WTC11 (cell line): ENCODE results near the gene EXOC3L4. TPM values are rescaled to one million over a fixed set of nuclear protein-coding genes. Genes with fewer than 3 reads are reported as not detected.

ENCODE experiments used
- ATAC-seq: fragments of 200-7000 bp; cut with Tn5 transposase; 2 replicates; pipeline ENCODE4 v1.10.0; 2021; ENCODE audit warnings: mild to moderate bottlenecking, moderate library complexity
- CTCF ChIA-PET: fragments of 300-600 bp; sonication (Branson Sonifier 250); formaldehyde crosslinking; loops from one replicate; lab custom pipeline; 2021; ENCODE audit warnings: antibody characterized with exemption; lab: Charles Lee
- POLR2A ChIA-PET: fragments of 350-600 bp; sonication (Branson Sonifier 250); formaldehyde crosslinking; loops from one replicate; lab custom pipeline; 2021; ENCODE audit warnings: antibody characterized with exemption; lab: Charles Lee
- DNase-seq: peaks from one replicate; pipeline ENCODE4 v3.0.0; 2021; ENCODE audit warnings: low spot score
- H3K27ac Mint-ChIP-seq: 2 replicates; pipeline ENCODE4 v1.8.0; 2021; ENCODE audit warnings: mixed read lengths
- H3K27me3 Mint-ChIP-seq: 2 replicates; pipeline ENCODE4 v1.8.0; 2021; ENCODE audit warnings: low read depth, mild to moderate bottlenecking, moderate library complexity, mixed read lengths
- H3K36me3 Mint-ChIP-seq: 2 replicates; pipeline ENCODE4 v1.8.0; 2021; ENCODE audit warnings: mixed read lengths
- H3K4me1 Mint-ChIP-seq: 2 replicates; pipeline ENCODE4 v1.8.0; 2022; ENCODE audit warnings: mixed read lengths
- H3K4me3 Mint-ChIP-seq: 2 replicates; pipeline ENCODE4 v1.8.0; 2021; ENCODE audit warnings: mild to moderate bottlenecking, moderate library complexity, mixed read lengths
- H3K9me3 Mint-ChIP-seq: 2 replicates; pipeline ENCODE4 v1.8.0; 2021; ENCODE audit warnings: mixed read lengths
- AR ChIP-seq: fragments of 250-450 bp; sonication (Bioruptor Pico); IDR thresholded peaks from 2 replicates; pipeline ENCODE4 v1.9.0; 2021; ENCODE audit warnings: mild to moderate bottlenecking
- ARID4B ChIP-seq: sonication (generic); formaldehyde crosslinking; IDR thresholded peaks from 2 replicates; pipeline ENCODE4 v1.8.0; 2023; ENCODE audit warnings: missing genetic modification reagents, mild to moderate bottlenecking, borderline replicate concordance
- E2F4 ChIP-seq: sonication (generic); formaldehyde crosslinking; IDR thresholded peaks from 2 replicates; pipeline ENCODE4 v1.8.1; 2022; ENCODE audit warnings: low read depth, mild to moderate bottlenecking, moderate library complexity, missing genetic modification reagents, borderline replicate concordance
- EMX1 ChIP-seq: fragments of 250-450 bp; sonication (Bioruptor Pico); IDR thresholded peaks from 2 replicates; pipeline ENCODE4 v1.8.0; 2021; ENCODE audit warnings: mild to moderate bottlenecking
- ERG ChIP-seq: fragments of 250-450 bp; sonication (Bioruptor Pico); IDR thresholded peaks from 2 replicates; pipeline ENCODE4 v1.8.0; 2021; ENCODE audit warnings: mild to moderate bottlenecking
- ESRRA ChIP-seq: sonication (generic); formaldehyde crosslinking; IDR thresholded peaks from 2 replicates; pipeline ENCODE4 v1.8.1; 2022; ENCODE audit warnings: mild to moderate bottlenecking, missing genetic modification reagents, borderline replicate concordance
- KAT7 ChIP-seq: sonication (generic); formaldehyde crosslinking; IDR thresholded peaks from 2 replicates; pipeline ENCODE4 v1.8.1; 2023; ENCODE audit warnings: missing genetic modification reagents, mild to moderate bottlenecking, borderline replicate concordance
- MLX ChIP-seq: sonication (generic); formaldehyde crosslinking; IDR thresholded peaks from 2 replicates; pipeline ENCODE4 v1.8.1; 2023; ENCODE audit warnings: mild to moderate bottlenecking, missing genetic modification reagents, moderate library complexity
- MXD4 ChIP-seq: fragments of 250-450 bp; sonication (Bioruptor Pico); IDR thresholded peaks from 2 replicates; pipeline ENCODE4 v1.8.0; 2021; ENCODE audit warnings: mild to moderate bottlenecking, moderate library complexity, borderline replicate concordance
- NFATC4 ChIP-seq: fragments of 250-450 bp; sonication (Bioruptor Pico); IDR thresholded peaks from 2 replicates; pipeline ENCODE4 v1.9.0; 2021; ENCODE audit warnings: mild to moderate bottlenecking
- NR3C1 ChIP-seq: sonication (generic); formaldehyde crosslinking; conservative IDR thresholded peaks from 2 replicates; pipeline ENCODE4 v1.8.1; 2023; ENCODE audit warnings: low read depth, mild to moderate bottlenecking, missing genetic modification reagents
- TEAD1 ChIP-seq: sonication (generic); formaldehyde crosslinking; IDR thresholded peaks from 2 replicates; pipeline ENCODE4 v1.8.0; 2022; ENCODE audit warnings: mild to moderate bottlenecking, missing genetic modification reagents
- TP53 ChIP-seq: sonication (generic); formaldehyde crosslinking; IDR thresholded peaks from 2 replicates; pipeline ENCODE4 v1.8.1; 2023; ENCODE audit warnings: mild to moderate bottlenecking, missing genetic modification reagents
- USF1 ChIP-seq: sonication (generic); formaldehyde crosslinking; IDR thresholded peaks from 2 replicates; pipeline ENCODE4 v1.8.0; 2022; ENCODE audit warnings: mild to moderate bottlenecking, missing genetic modification reagents
- ZNF281 ChIP-seq: sonication (generic); formaldehyde crosslinking; IDR thresholded peaks from 2 replicates; pipeline ENCODE4 v1.8.0; 2023; ENCODE audit warnings: mild to moderate bottlenecking, missing genetic modification reagents
- ZNF532 ChIP-seq: fragments of 250-450 bp; sonication (Bioruptor Pico); IDR thresholded peaks from 2 replicates; pipeline ENCODE4 v1.9.0; 2021; ENCODE audit warnings: mild to moderate bottlenecking, borderline replicate concordance
- ZNF671 ChIP-seq: fragments of 250-450 bp; sonication (Bioruptor Pico); IDR thresholded peaks from 2 replicates; pipeline ENCODE4 v1.8.0; 2021; ENCODE audit warnings: mild to moderate bottlenecking
- total RNA-seq: library from RNA; stranded (reverse); gene quantifications from 3 replicates; pipeline ENCODE4 v1.2.3, GENCODE V29; 2021

EXOC3L4 gene
- total RNA-seq, 1 experiment from 2014 or later, result 0.42 TPM

GRCh38 chr14:103110681-103111231, 16.2 kb downstream of the EXOC3L4 start:
- Mint-ChIP-seq H3K4me3 (peak overlapping the region; percentile 46; the same call in 1 of the 2 replicates), H3K36me3 (no peaks in the 10 kb centered on the region), H3K9me3 (no peaks in the 10 kb centered on the region), H3K27me3 (peaks cover 13% of the 10 kb centered on the region), H3K27ac (no peak overlapping the region), H3K4me1 (peaks cover 33% of the 10 kb centered on the region)
- ChIA-PET CTCF (interaction anchor here (0.8 to 1.8 kb wide), 7 partner anchors 9 to 171 kb away, joined by 3 to 7 read pairs (median 4); partner anchors contain the start of gene TNFAIP2), POLR2A (interaction anchor here (0.5 to 1.8 kb wide), 3 partner anchors 26 to 168 kb away, joined by 3 to 4 read pairs (median 4); no protein-coding TSS in a partner anchor)
- ATAC-seq (no peak; the same call in 1 of the 2 replicates), DNase-seq (no peak)
- no peak for TF ChIP-seq MXD4 (CRISPR knock-in tag)
- no peak for TF ChIP-seq USF1 (CRISPR knock-in tag)
- no peak for TF ChIP-seq ZNF532
- no peak for TF ChIP-seq NR3C1
- TF ChIP-seq MLX (CRISPR knock-in tag), result no peak
- TF ChIP-seq ERG, result no peak
- no peak for TF ChIP-seq NFATC4 (CRISPR knock-in tag)
- no peak for TF ChIP-seq ARID4B (CRISPR knock-in tag)
- no peak for TF ChIP-seq TEAD1
- no peak for TF ChIP-seq TP53 (CRISPR knock-in tag)
- no peak for TF ChIP-seq KAT7 (CRISPR knock-in tag)
- TF ChIP-seq EMX1 (CRISPR knock-in tag), result no peak
- TF ChIP-seq E2F4 (CRISPR knock-in tag), result no peak
- no peak for TF ChIP-seq AR
- TF ChIP-seq ESRRA, result no peak
- no peak for TF ChIP-seq ZNF281
- no peak for TF ChIP-seq ZNF671 (CRISPR knock-in tag)
